K562 (cell line): ENCODE results near the gene SCT. TPM values are rescaled to one million over a fixed set of nuclear protein-coding genes. Genes with fewer than 3 reads are reported as not detected.

ENCODE experiments used
- CTCF ChIP-seq, 3 experiments: IDR thresholded peaks in 2 of 3; conservative IDR thresholded peaks in 1 of 3; 2 replicates each; pipeline ENCODE4 v1.5.1; 2011 to 2012; ENCODE audit warnings: low read length in 3 of 3, mild to moderate bottlenecking in 3 of 3, control low read depth in 2 of 3, improper control_type of control experiment in 1 of 3, inconsistent platforms in 1 of 3, low read depth in 1 of 3, mixed read lengths in 1 of 3, moderate library complexity in 1 of 3; ENCODE audit not compliant: insufficient read depth in 2 of 3
- CTCFL ChIP-seq: IDR thresholded peaks from 2 replicates; pipeline ENCODE4 v1.6.1; 2011; ENCODE audit warnings: borderline replicate concordance, low read depth, mild to moderate bottlenecking, moderate library complexity, low read length; ENCODE audit not compliant: insufficient read depth, poor library complexity, severe bottlenecking
- MTA3 ChIP-seq: fragments of 450-650 bp; formaldehyde crosslinking; IDR thresholded peaks from 2 replicates; pipeline ENCODE4 v1.6.1; 2017; ENCODE audit warnings: mild to moderate bottlenecking, borderline replicate concordance
- MYNN ChIP-seq, 2 experiments: sonication (generic); formaldehyde crosslinking in 1 of 2; IDR thresholded peaks; 2 replicates each; pipeline versions ENCODE4 v1.5.0 to v1.6.1; 2016 to 2020; ENCODE audit warnings: antibody characterized with exemption in 1 of 2, missing genetic modification reagents in 1 of 2
- NFIC ChIP-seq: fragments of 450-650 bp; IDR thresholded peaks from 2 replicates; pipeline ENCODE4 v1.6.1; 2017; ENCODE audit warnings: mild to moderate bottlenecking, inconsistent platforms
- ZNF23 ChIP-seq: fragments of 250-450 bp; sonication (Bioruptor Pico); IDR thresholded peaks from 2 replicates; pipeline ENCODE4 v1.4.0; 2020; ENCODE audit warnings: mild to moderate bottlenecking
- polyA plus RNA-seq, 8 experiments: library from polyadenylated mRNA; depleted of rRNA in 4 of 8; stranded (reverse) in 5 of 8; unstranded in 3 of 8; fragments of >200 nt; fragmentation: Nextera tagmentation in 2 of 8; fragmentation: Illumina TruSeq in 1 of 8; extraction: Ambion mirVana in 2 of 8; extraction: Trizol in 1 of 8; gene quantifications; 2 replicates each; pipeline versions ENCODE4 v1.2.1 to v1.2.3, GENCODE V29; 2011 to 2014; ENCODE audit warnings: inconsistent platforms in 1 of 8, missing spikeins in 1 of 8
- total RNA-seq, 7 experiments: library from RNA; depleted of rRNA in 6 of 7; stranded (reverse); fragments of >200 nt in 6 of 7; fragmentation: Illumina TruSeq in 2 of 7; extraction: Trizol in 2 of 7; gene quantifications; 2 replicates each; pipeline versions ENCODE4 v1.2.1 to v1.2.3, GENCODE V29; 2011 to 2021; ENCODE audit warnings: low replicate concordance in 1 of 7
- TF ChIP-seq, protein P1 (sequence below): fragments of 450-650 bp; formaldehyde crosslinking; IDR thresholded peaks from 2 replicates; pipeline ENCODE4 v1.4.0; 2020; ENCODE audit warnings: mild to moderate bottlenecking, moderate library complexity

Gene SCT
- total and polyA plus RNA-seq, 9 of the 15 experiments (the other 6 are each of a cell fraction or from before 2014, with no cell fraction given): not detected

- TF ChIP-seq, protein P1, sequence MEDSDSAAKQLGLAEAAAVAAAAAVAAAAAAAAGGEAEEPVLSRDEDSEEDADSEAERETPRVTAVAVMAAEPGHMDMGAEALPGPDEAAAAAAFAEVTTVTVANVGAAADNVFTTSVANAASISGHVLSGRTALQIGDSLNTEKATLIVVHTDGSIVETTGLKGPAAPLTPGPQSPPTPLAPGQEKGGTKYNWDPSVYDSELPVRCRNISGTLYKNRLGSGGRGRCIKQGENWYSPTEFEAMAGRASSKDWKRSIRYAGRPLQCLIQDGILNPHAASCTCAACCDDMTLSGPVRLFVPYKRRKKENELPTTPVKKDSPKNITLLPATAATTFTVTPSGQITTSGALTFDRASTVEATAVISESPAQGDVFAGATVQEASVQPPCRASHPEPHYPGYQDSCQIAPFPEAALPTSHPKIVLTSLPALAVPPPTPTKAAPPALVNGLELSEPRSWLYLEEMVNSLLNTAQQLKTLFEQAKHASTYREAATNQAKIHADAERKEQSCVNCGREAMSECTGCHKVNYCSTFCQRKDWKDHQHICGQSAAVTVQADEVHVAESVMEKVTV (CRISPR knock-in tag): peak; percentile 55
- peak; percentile 78 to 79 (median 78) for TF ChIP-seq CTCF (IDR thresholded peaks at IDR 0.05 in 2 of 3, conservative IDR thresholded peaks at IDR 0.05 in 1 of 3; ENCODE audit: insufficient read depth in 2 of 3, low read depth in 1 of 3, low read length in 3 of 3)
- peak; percentile 36; the same call in 1 of the 2 replicates for TF ChIP-seq MTA3
- TF ChIP-seq NFIC: peak; percentile 46; the same call in 1 of the 2 replicates
- TF ChIP-seq CTCFL: peak; percentile 16
- no peak for TF ChIP-seq ZNF23 (CRISPR knock-in tag)
- 0 out of 2 replicates have a peak, but pooled peaks have one; percentile 66 for TF ChIP-seq MYNN (IDR thresholded peaks at IDR 0.05)
- TF ChIP-seq MYNN (CRISPR knock-in tag; IDR thresholded peaks at IDR 0.05): no peak
These were observed 35.8 kb upstream of the SCT start (continued) for GRCh38 chr11:662689-663274.
